Measurements from ENCODE around the gene XYLB. TPM values are rescaled to one million over a fixed set of nuclear protein-coding genes. Genes with fewer than 3 reads are reported as not detected.

Gene XYLB
- total RNA-seq, 1 donor = 10.1 TPM

- Histone ChIP-seq H4K20me1 (ENCODE audit: insufficient read depth, low read length) (no peaks in the 10 kb centered on the region), H3K36me3 (ENCODE audit: insufficient read depth, low read length) (peaks cover 11% of the 10 kb centered on the region), H3K4me1 (ENCODE audit: insufficient read depth, low read length) (no peaks in the 10 kb centered on the region), H3K9me3 (ENCODE audit: low read depth, low read length) (no peaks in the 10 kb centered on the region), H3K27ac (ENCODE audit: low read depth, low read length) (no peak overlapping the region), H3K4me3 (ENCODE audit: insufficient read depth, low read length) (no peak overlapping the region), H3K27me3 (ENCODE audit: insufficient read depth, low read length) (no peaks in the 10 kb centered on the region), H2AFZ (ENCODE audit: low read length) (no peak overlapping the region), H3K4me2 (ENCODE audit: insufficient read depth, low read length) (no peak overlapping the region), H3K79me2 (ENCODE audit: insufficient read depth, low read length) (no peaks in the 10 kb centered on the region)
- TF ChIP-seq CTCF (IDR thresholded peaks at IDR 0.05; ENCODE audit: extremely low read depth, low read depth, low read length) = no peak
- DNase-seq (ENCODE audit: insufficient read length, low spot score, missing footprints) = no peak
Measured at GRCh38 chr3:38368238-38368637, 21.7 kb downstream of the XYLB start.

GRCh38 chr3:38369186-38369585 is 22.6 kb downstream of the XYLB start:
- Histone ChIP-seq H3K4me3 (ENCODE audit: insufficient read depth, low read length) (no peak overlapping the region), H3K27me3 (ENCODE audit: insufficient read depth, low read length) (no peaks in the 10 kb centered on the region), H4K20me1 (ENCODE audit: insufficient read depth, low read length) (no peaks in the 10 kb centered on the region), H3K9me3 (ENCODE audit: low read depth, low read length) (no peaks in the 10 kb centered on the region), H3K79me2 (ENCODE audit: insufficient read depth, low read length) (no peaks in the 10 kb centered on the region), H3K36me3 (ENCODE audit: insufficient read depth, low read length) (peaks cover 5% of the 10 kb centered on the region), H3K4me2 (ENCODE audit: insufficient read depth, low read length) (no peak overlapping the region), H3K27ac (ENCODE audit: low read depth, low read length) (no peak overlapping the region), H3K4me1 (ENCODE audit: insufficient read depth, low read length) (no peaks in the 10 kb centered on the region), H2AFZ (ENCODE audit: low read length) (no peak overlapping the region)
- TF ChIP-seq CTCF (IDR thresholded peaks at IDR 0.05; ENCODE audit: extremely low read depth, low read depth, low read length) = no peak
- DNase-seq (ENCODE audit: insufficient read length, low spot score, missing footprints) = no peak

- Histone ChIP-seq H3K36me3 (ENCODE audit: insufficient read depth, low read length) (peaks cover 8% of the 10 kb centered on the region), H3K27me3 (ENCODE audit: insufficient read depth, low read length) (no peaks in the 10 kb centered on the region), H2AFZ (ENCODE audit: low read length) (no peak overlapping the region), H3K4me2 (ENCODE audit: insufficient read depth, low read length) (no peak overlapping the region), H3K4me3 (ENCODE audit: insufficient read depth, low read length) (no peak overlapping the region), H3K27ac (ENCODE audit: low read depth, low read length) (no peak overlapping the region), H3K79me2 (ENCODE audit: insufficient read depth, low read length) (no peaks in the 10 kb centered on the region), H4K20me1 (ENCODE audit: insufficient read depth, low read length) (no peaks in the 10 kb centered on the region), H3K4me1 (ENCODE audit: insufficient read depth, low read length) (no peaks in the 10 kb centered on the region), H3K9me3 (ENCODE audit: low read depth, low read length) (no peaks in the 10 kb centered on the region)
- DNase-seq (ENCODE audit: insufficient read length, low spot score, missing footprints) = no peak
- TF ChIP-seq CTCF (IDR thresholded peaks at IDR 0.05; ENCODE audit: extremely low read depth, low read depth, low read length) = no peak
Measured at GRCh38 chr3:38370149-38370548, 23.6 kb downstream of the XYLB start.

GRCh38 chr3:38370861-38371260 is 24.3 kb downstream of the XYLB start:
- H2AFZ ChIP-seq (ENCODE audit: low read length) = no peak overlapping the region
- no peaks in the 10 kb centered on the region for H3K79me2 ChIP-seq (ENCODE audit: insufficient read depth, low read length)
- no peak for TF ChIP-seq CTCF (IDR thresholded peaks at IDR 0.05; ENCODE audit: extremely low read depth, low read depth, low read length)
- H3K4me1 ChIP-seq (ENCODE audit: insufficient read depth, low read length) = no peaks in the 10 kb centered on the region
- H3K4me3 ChIP-seq (ENCODE audit: insufficient read depth, low read length) = no peak overlapping the region
- no peaks in the 10 kb centered on the region for H3K9me3 ChIP-seq (ENCODE audit: low read depth, low read length)
- no peak overlapping the region for H3K4me2 ChIP-seq (ENCODE audit: insufficient read depth, low read length)
- H3K27ac ChIP-seq (ENCODE audit: low read depth, low read length) = no peak overlapping the region
- DNase-seq (ENCODE audit: insufficient read length, low spot score, missing footprints) = no peak
- H3K36me3 ChIP-seq (ENCODE audit: insufficient read depth, low read length) = peaks cover 12% of the 10 kb centered on the region
- H4K20me1 ChIP-seq (ENCODE audit: insufficient read depth, low read length) = no peaks in the 10 kb centered on the region
- no peaks in the 10 kb centered on the region for H3K27me3 ChIP-seq (ENCODE audit: insufficient read depth, low read length)

All from osteoblast (primary cell).